ENCODE results near the gene TSACC.

Gene TSACC

GRCh38 chr1:156376958-156377919 lies 38.9 kb downstream of the TSACC start:
- no peak for DNase-seq (ENCODE audit: low read depth)

- DNase-seq (ENCODE audit: low read depth): no peak
Measured at GRCh38 chr1:156378557-156378956, 40.2 kb downstream of the TSACC start.

GRCh38 chr1:156379420-156380165 lies 41.3 kb downstream of the TSACC start:
- DNase-seq (ENCODE audit: low read depth): no peak

- DNase-seq (ENCODE audit: low read depth): no peak
Measured at GRCh38 chr1:156382561-156382960, 44.2 kb downstream of the TSACC start.

GRCh38 chr1:156383023-156383422 lies 44.7 kb downstream of the TSACC start:
- peak; percentile 48 for DNase-seq (ENCODE audit: low read depth)

GRCh38 chr1:156384007-156384406 lies 45.7 kb downstream of the TSACC start:
- DNase-seq (ENCODE audit: low read depth): no peak

- no peak for DNase-seq (ENCODE audit: low read depth)
Measured at GRCh38 chr1:156384658-156385057, 46.3 kb downstream of the TSACC start.

GRCh38 chr1:156385534-156386031 lies 47.3 kb downstream of the TSACC start:
- peak; percentile 82 for DNase-seq (ENCODE audit: low read depth)

GRCh38 chr1:156386134-156386901 lies 48.0 kb downstream of the TSACC start:
- no peak for DNase-seq (ENCODE audit: low read depth)

GRCh38 chr1:156386949-156387869 lies 48.9 kb downstream of the TSACC start:
- DNase-seq (ENCODE audit: low read depth): no peak

GRCh38 chr1:156387870-156388173 lies 49.5 kb downstream of the TSACC start:
- no peak for DNase-seq (ENCODE audit: low read depth)

- no peak for DNase-seq (ENCODE audit: low read depth)
Measured at GRCh38 chr1:156388174-156389137, 50.1 kb downstream of the TSACC start.

- no peak for DNase-seq (ENCODE audit: low read depth)
Measured at GRCh38 chr1:156389311-156389710, 51.0 kb downstream of the TSACC start.

GRCh38 chr1:156390469-156391365 lies 52.4 kb downstream of the TSACC start:
- no peak for DNase-seq (ENCODE audit: low read depth)

- DNase-seq (ENCODE audit: low read depth): no peak
Measured at GRCh38 chr1:156391366-156391677, 53.0 kb downstream of the TSACC start.

GRCh38 chr1:156391701-156392100 lies 53.4 kb downstream of the TSACC start:
- DNase-seq (ENCODE audit: low read depth): no peak

GRCh38 chr1:156392452-156392853 lies 54.1 kb downstream of the TSACC start:
- no peak for DNase-seq (ENCODE audit: low read depth)

GRCh38 chr1:156393095-156393494 lies 54.8 kb downstream of the TSACC start:
- no peak for DNase-seq (ENCODE audit: low read depth)

- no peak for DNase-seq (ENCODE audit: low read depth)
Measured at GRCh38 chr1:156394082-156394481, 55.8 kb downstream of the TSACC start.

Data from activated T-cell treated with anti-CD3 and anti-CD28 coated beads for 1 hour (primary cell).